GM12878 (cell line): ENCODE results near the gene SLC25A48. TPM values are rescaled to one million over a fixed set of nuclear protein-coding genes. Genes with fewer than 3 reads are reported as not detected.

Source experiments
- ATAC-seq: fragments of 200-7000 bp; cut with Tn5 transposase; 3 replicates; pipeline ENCODE4 v1.9.1; 2020; ENCODE audit warnings: mild to moderate bottlenecking, moderate library complexity
- BruUV-seq: library from RNA; stranded (reverse); fragments of 400-500 nt; replicated peaks from 2 replicates; lab custom pipeline; 2021; lab: Mats Ljungman, UMichigan
- CTCF ChIA-PET: fragments of 300-600 bp; sonication (Branson Sonifier 250); formaldehyde crosslinking; extraction: SDS; loops from one replicate; lab custom pipeline; 2021; ENCODE audit warnings: inconsistent platforms; lab: Yijun Ruan, JAX
- POLR2A ChIA-PET: fragments of 350-600 bp; formaldehyde crosslinking; extraction: SDS; loops from one replicate; lab custom pipeline; 2021; ENCODE audit warnings: inconsistent platforms; lab: Charles Lee
- RAD21 ChIA-PET: fragments of 300-600 bp; sonication (Branson Sonifier 250); formaldehyde crosslinking; loops from one replicate; lab custom pipeline; 2023; ENCODE audit warnings: antibody characterized with exemption; ENCODE audit not compliant: unreplicated experiment; lab: Charles Lee
- SMC1A ChIA-PET: fragments of 300-600 bp; sonication (Branson Sonifier 250); formaldehyde crosslinking; loops from one replicate; lab custom pipeline; 2023; ENCODE audit not compliant: unreplicated experiment, uncharacterized antibody; lab: Charles Lee
- DNase-seq: peaks from one replicate; pipeline ENCODE4 v3.0.0-alpha.2; 2011; ENCODE audit warnings: low read depth, low spot score
- FAIRE-seq: peaks from 3 replicates; lab custom pipeline; 2011; peaks lifted over from hg19 to GRCh38; lab: Jason Lieb, UNC
- H2AFZ ChIP-seq: 2 replicates; pipeline ENCODE4 v1.6.0; 2011; ENCODE audit warnings: low read depth, low read length, control low read depth; ENCODE audit not compliant: control insufficient read depth
- H3K27ac ChIP-seq: 2 replicates; pipeline ENCODE4 v1.5.1; 2011; ENCODE audit warnings: control low read depth; ENCODE audit not compliant: control insufficient read depth, insufficient read depth
- H3K27me3 ChIP-seq, 2 experiments: replicated peaks in 1 of 2; 2 replicates each; pipeline versions ENCODE4 v1.6.0 to v1.6.1; 2011; ENCODE audit warnings: low read length in 1 of 2; ENCODE audit not compliant: control insufficient read depth in 2 of 2, insufficient read depth in 2 of 2
- H3K36me3 ChIP-seq, 2 experiments: 2 replicates each; pipeline ENCODE4 v1.5.1; 2011; ENCODE audit warnings: low read length in 1 of 2; ENCODE audit not compliant: control insufficient read depth in 2 of 2, insufficient read depth in 2 of 2
- H3K4me1 ChIP-seq: 2 replicates; pipeline ENCODE4 v1.6.1; 2011; ENCODE audit warnings: mild to moderate bottlenecking, low read length, moderate library complexity, mixed read lengths; ENCODE audit not compliant: control insufficient read depth, insufficient read depth
- H3K4me2 ChIP-seq: 2 replicates; pipeline ENCODE4 v1.6.0; 2011; ENCODE audit warnings: control low read depth; ENCODE audit not compliant: control insufficient read depth, insufficient read depth
- H3K4me3 ChIP-seq: fragments of 200-600 bp; sonication (generic); 2 replicates; pipeline ENCODE4 v1.5.1; 2016
- H3K79me2 ChIP-seq: 2 replicates; pipeline ENCODE4 v1.6.0; 2011; ENCODE audit warnings: low read length; ENCODE audit not compliant: control insufficient read depth, insufficient read depth
- H3K9ac ChIP-seq: 2 replicates; pipeline ENCODE4 v1.8.0; 2011; ENCODE audit warnings: low read length, control low read depth, mixed read lengths; ENCODE audit not compliant: control insufficient read depth, insufficient read depth
- H3K9me3 ChIP-seq: replicated peaks from 3 replicates; pipeline ENCODE4 v1.5.1; 2011; ENCODE audit warnings: mild to moderate bottlenecking, low read length; ENCODE audit not compliant: control insufficient read depth, insufficient read depth
- H4K20me1 ChIP-seq: 2 replicates; pipeline ENCODE4 v1.6.0; 2011; ENCODE audit not compliant: control insufficient read depth, insufficient read depth
- ASH2L ChIP-seq: fragments of 300-600, 200-600 bp; sonication (generic); IDR thresholded peaks from 2 replicates; pipeline ENCODE4 v1.6.1; 2017; ENCODE audit warnings: low read depth, mild to moderate bottlenecking, borderline replicate concordance
- CBFB ChIP-seq: IDR thresholded peaks from 2 replicates; pipeline ENCODE4 v1.6.1; 2016; ENCODE audit warnings: antibody characterized with exemption, low read depth
- E2F8 ChIP-seq: fragments of 450-650 bp; IDR thresholded peaks from 2 replicates; pipeline ENCODE4 v1.6.1; 2018; ENCODE audit warnings: mild to moderate bottlenecking, low read depth, moderate library complexity; ENCODE audit not compliant: partially characterized antibody
- ESRRA ChIP-seq: IDR thresholded peaks from 2 replicates; pipeline ENCODE4 v1.6.1; 2012; ENCODE audit warnings: mild to moderate bottlenecking, low read length, improper control_type of control experiment
- HDAC6 ChIP-seq: fragments of 200-600 bp; sonication (generic); IDR thresholded peaks from one replicate; pipeline ENCODE4 v1.8.0; 2017; ENCODE audit warnings: antibody characterized with exemption; ENCODE audit not compliant: unreplicated experiment
- IKZF2 ChIP-seq, 2 experiments: fragments of 450-650 bp; IDR thresholded peaks; 2 replicates each; pipeline ENCODE4 v1.6.1; 2017; ENCODE audit warnings: mild to moderate bottlenecking in 2 of 2, moderate library complexity in 2 of 2
- IRF4 ChIP-seq: IDR thresholded peaks from 2 replicates; pipeline ENCODE4 v1.6.1; 2011; ENCODE audit warnings: low read depth, low read length
- KDM1A ChIP-seq: fragments of 200-600 bp; sonication (generic); IDR thresholded peaks from 2 replicates; pipeline ENCODE4 v1.6.1; 2016; ENCODE audit warnings: borderline replicate concordance
- MLLT1 ChIP-seq: fragments of 450-650 bp; IDR thresholded peaks from 2 replicates; pipeline ENCODE4 v1.6.1; 2016; ENCODE audit warnings: mild to moderate bottlenecking
- MXI1 ChIP-seq: fragments of 150-350 bp; IDR thresholded peaks from 2 replicates; pipeline ENCODE4 v1.6.1; 2011; ENCODE audit warnings: low read depth, mild to moderate bottlenecking, inconsistent platforms, low read length, improper control_type of control experiment
- NR2C2 ChIP-seq: IDR thresholded peaks from 2 replicates; pipeline ENCODE4 v1.6.1; 2011; ENCODE audit warnings: borderline replicate concordance, low read depth; ENCODE audit not compliant: control insufficient read depth, insufficient read length
- RUNX3 ChIP-seq: IDR thresholded peaks from 2 replicates; pipeline ENCODE4 v1.6.1; 2012; ENCODE audit warnings: low read length, inconsistent platforms
- SIN3A ChIP-seq: IDR thresholded peaks from 2 replicates; pipeline ENCODE4 v1.6.1; 2012; ENCODE audit warnings: low read depth, low read length, improper control_type of control experiment
- SUPT20H ChIP-seq: IDR thresholded peaks from 2 replicates; pipeline ENCODE4 v1.6.1; 2011; ENCODE audit warnings: low read depth, mild to moderate bottlenecking, low read length, moderate library complexity, borderline replicate concordance; ENCODE audit not compliant: control insufficient read depth
- WRNIP1 ChIP-seq: IDR thresholded peaks from 2 replicates; pipeline ENCODE4 v1.6.1; 2011; ENCODE audit warnings: low read depth, low read length, improper control_type of control experiment, borderline replicate concordance
- ZNF207 ChIP-seq: fragments of 450-650 bp; IDR thresholded peaks from 2 replicates; pipeline ENCODE4 v1.6.1; 2014; ENCODE audit warnings: antibody characterized with exemption, mild to moderate bottlenecking, borderline replicate concordance
- ZZZ3 ChIP-seq: IDR thresholded peaks from 2 replicates; pipeline ENCODE4 v1.6.1; 2011; ENCODE audit warnings: low read depth; ENCODE audit not compliant: control insufficient read depth, insufficient read length
- WGBS: methylation state at CpG from one replicate; pipeline ENCODE4 v1.1.6; 2016; ENCODE audit warnings: low lambda C conversion rate; ENCODE audit not compliant: insufficient replicate concordance, insufficient coverage; ENCODE audit errors: missing lambda C conversion rate; 5-methylcytosine and 5-hydroxymethylcytosine counted together
- in situ Hi-C: fragments of 300-500 bp; cut with MboI; formaldehyde crosslinking; loops from 9 replicates; pipeline ENCODE4 v1.14.3; 2018; ENCODE audit warnings: mixed read lengths
- intact Hi-C: fragments of 100-400 bp; cut with micrococcal nuclease; formaldehyde crosslinking; loops from one replicate; pipeline ENCODE4 v1.14.2; 2022; ENCODE audit not compliant: unreplicated experiment
- polyA plus RNA-seq, 11 experiments: library from polyadenylated mRNA; depleted of rRNA in 4 of 11; unstranded in 6 of 11; stranded (reverse) in 5 of 11; fragments of >200 nt; fragmentation: Nextera tagmentation in 4 of 11; fragmentation: Illumina TruSeq in 1 of 11; extraction: Ambion mirVana in 4 of 11; extraction: Trizol in 1 of 11; gene quantifications; 1 replicate in 1 of 11; 2 replicates in 10 of 11; pipeline versions ENCODE4 v1.2.1 to v1.2.3, GENCODE V29; 2011 to 2016; ENCODE audit warnings: inconsistent platforms in 2 of 11, missing spikeins in 2 of 11, low read depth in 1 of 11
- total RNA-seq, 4 experiments: library from RNA; depleted of rRNA in 3 of 4; stranded (reverse); fragments of >200 nt in 3 of 4; fragmentation: Illumina TruSeq in 1 of 4; extraction: Trizol in 1 of 4; gene quantifications; 2 replicates each; pipeline versions ENCODE4 v1.2.1 to v1.2.3, GENCODE V29; 2013 to 2021
- TF ChIP-seq, protein P1 (sequence below): fragments of 450-650 bp; IDR thresholded peaks from 2 replicates; pipeline ENCODE4 v1.6.1; 2016; ENCODE audit warnings: mild to moderate bottlenecking, moderate library complexity, borderline replicate concordance

SLC25A48 gene
- total and polyA plus RNA-seq, 10 of the 15 experiments (the other 5 are each of a cell fraction or from before 2014, with no cell fraction given) = 0.06 TPM; not detected in 9

DNA sequence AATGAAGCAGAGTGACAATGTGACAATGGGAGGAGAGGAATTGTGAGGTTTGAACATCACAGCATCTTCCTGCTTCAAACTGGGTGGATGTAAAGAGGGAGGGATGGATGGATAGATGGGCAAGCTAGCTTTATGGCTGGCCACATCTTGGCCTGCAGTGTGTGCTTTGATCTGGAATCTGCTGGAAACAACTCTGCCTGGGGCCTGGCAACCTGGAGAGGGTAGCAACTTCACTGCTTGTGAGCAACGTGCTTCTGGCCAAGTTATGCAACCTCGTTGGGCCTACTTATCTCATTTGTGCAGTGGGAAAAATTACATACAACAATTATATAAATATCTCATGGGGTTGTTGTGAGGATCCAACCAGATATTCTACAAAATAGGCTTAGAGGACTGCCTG is 55.8 kb downstream of the SLC25A48 start:
- CTCF ChIA-PET = interaction anchor here (0.7 to 3.7 kb wide), 5 partner anchors 14 to 323 kb away, joined by 3 to 17 read pairs (median 4); no protein-coding TSS in a partner anchor
- SMC1A ChIA-PET = interaction anchor here (0.7 to 1.3 kb wide), 3 partner anchors 9 to 175 kb away, joined by 3 to 8 read pairs (median 3); no protein-coding TSS in a partner anchor
- FAIRE-seq = no peak
- TF ChIP-seq ZNF207 (no peak), WRNIP1 (no peak), CBFB (no peak), IRF4 (no peak), ZZZ3 (no peak), ESRRA (no peak), SIN3A (no peak), ASH2L (no peak), MLLT1 (no peak), SUPT20H (no peak), MXI1 (no peak), IKZF2 (IDR thresholded peaks at IDR 0.05) (no peak), NR2C2 (no peak), E2F8 (no peak), KDM1A (no peak), HDAC6 (no peak), RUNX3 (no peak)
- TF ChIP-seq, protein P1, sequence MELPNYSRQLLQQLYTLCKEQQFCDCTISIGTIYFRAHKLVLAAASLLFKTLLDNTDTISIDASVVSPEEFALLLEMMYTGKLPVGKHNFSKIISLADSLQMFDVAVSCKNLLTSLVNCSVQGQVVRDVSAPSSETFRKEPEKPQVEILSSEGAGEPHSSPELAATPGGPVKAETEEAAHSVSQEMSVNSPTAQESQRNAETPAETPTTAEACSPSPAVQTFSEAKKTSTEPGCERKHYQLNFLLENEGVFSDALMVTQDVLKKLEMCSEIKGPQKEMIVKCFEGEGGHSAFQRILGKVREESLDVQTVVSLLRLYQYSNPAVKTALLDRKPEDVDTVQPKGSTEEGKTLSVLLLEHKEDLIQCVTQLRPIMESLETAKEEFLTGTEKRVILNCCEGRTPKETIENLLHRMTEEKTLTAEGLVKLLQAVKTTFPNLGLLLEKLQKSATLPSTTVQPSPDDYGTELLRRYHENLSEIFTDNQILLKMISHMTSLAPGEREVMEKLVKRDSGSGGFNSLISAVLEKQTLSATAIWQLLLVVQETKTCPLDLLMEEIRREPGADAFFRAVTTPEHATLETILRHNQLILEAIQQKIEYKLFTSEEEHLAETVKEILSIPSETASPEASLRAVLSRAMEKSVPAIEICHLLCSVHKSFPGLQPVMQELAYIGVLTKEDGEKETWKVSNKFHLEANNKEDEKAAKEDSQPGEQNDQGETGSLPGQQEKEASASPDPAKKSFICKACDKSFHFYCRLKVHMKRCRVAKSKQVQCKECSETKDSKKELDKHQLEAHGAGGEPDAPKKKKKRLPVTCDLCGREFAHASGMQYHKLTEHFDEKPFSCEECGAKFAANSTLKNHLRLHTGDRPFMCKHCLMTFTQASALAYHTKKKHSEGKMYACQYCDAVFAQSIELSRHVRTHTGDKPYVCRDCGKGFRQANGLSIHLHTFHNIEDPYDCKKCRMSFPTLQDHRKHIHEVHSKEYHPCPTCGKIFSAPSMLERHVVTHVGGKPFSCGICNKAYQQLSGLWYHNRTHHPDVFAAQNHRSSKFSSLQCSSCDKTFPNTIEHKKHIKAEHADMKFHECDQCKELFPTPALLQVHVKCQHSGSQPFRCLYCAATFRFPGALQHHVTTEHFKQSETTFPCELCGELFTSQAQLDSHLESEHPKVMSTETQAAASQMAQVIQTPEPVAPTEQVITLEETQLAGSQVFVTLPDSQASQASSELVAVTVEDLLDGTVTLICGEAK = no peak

More for the DNA sequence above, 55.8 kb downstream of the SLC25A48 start:
- Histone ChIP-seq H2AFZ (no peak overlapping the region), H3K4me3 (no peak overlapping the region), H4K20me1 (no peaks in the 10 kb centered on the region), H3K4me1 (no peaks in the 10 kb centered on the region), H3K4me2 (no peak overlapping the region), H3K27ac (no peak overlapping the region), H3K27me3 (0 out of 4 replicates have a peak, but pooled peaks cover 0 to 2% of the 10 kb centered on the region in 2 experiments), H3K36me3 (no peaks in the 10 kb centered on the region), H3K9me3 (no peaks in the 10 kb centered on the region), H3K79me2 (no peaks in the 10 kb centered on the region), H3K9ac (no peak overlapping the region)
- no TSS peak for BruUV-seq
- ChIA-PET RAD21 (no interaction called here), POLR2A (no interaction called here)
- 5% methylated on average over 2 of the region's 2 CpGs for WGBS
- in situ Hi-C loops = no loop called here
- ATAC-seq (no peak), DNase-seq (no peak)
- intact Hi-C loops = no loop called here
